Natural killer cell (primary cell): ENCODE measurements around the gene SLC29A1. TPM values are rescaled to one million over a fixed set of nuclear protein-coding genes. Genes with fewer than 3 reads are reported as not detected.

Source experiments
- ATAC-seq, 3 donors: fragments of 150-1000 bp in 2 of 3; fragments of 200-7000 bp in 1 of 3; cut with Tn5 transposase; 1 replicate in 1 of 3; 2 replicates in 2 of 3; pipeline ENCODE4 v1.10.0; 2021; ENCODE audit warnings: mild to moderate bottlenecking in 2 of 3, moderate library complexity in 2 of 3
- DNase-seq, 2 donors: peaks; one replicate each; pipeline versions ENCODE4 v3.0.0 to v3.0.0-alpha.2; 2013 to 2021; ENCODE audit warnings: mixed read lengths in 1 of 2
- H3K27ac ChIP-seq: one replicate; pipeline ENCODE4 v1.5.1; 2013; ENCODE audit warnings: mild to moderate bottlenecking, low read length
- H3K27me3 ChIP-seq: one replicate; pipeline ENCODE4 v1.6.1; 2013; ENCODE audit warnings: low read length; ENCODE audit not compliant: control insufficient read depth, insufficient read depth
- H3K36me3 ChIP-seq: one replicate; pipeline ENCODE4 v1.6.1; 2013; ENCODE audit warnings: low read length; ENCODE audit not compliant: control insufficient read depth, insufficient read depth
- H3K4me1 ChIP-seq: one replicate; pipeline ENCODE4 v1.6.1; 2013; ENCODE audit warnings: low read length; ENCODE audit not compliant: control insufficient read depth, insufficient read depth
- H3K4me3 ChIP-seq: one replicate; pipeline ENCODE4 v1.5.1; 2013; ENCODE audit warnings: low read length
- H3K9me3 ChIP-seq: one replicate; pipeline ENCODE4 v1.6.1; 2013; ENCODE audit warnings: low read length; ENCODE audit not compliant: control insufficient read depth, insufficient read depth
- H3K27ac Mint-ChIP-seq, 2 donors: one replicate each; pipeline ENCODE4 v1.8.0; 2022; ENCODE audit warnings: mild to moderate bottlenecking in 2 of 2, mixed read lengths in 2 of 2, moderate library complexity in 1 of 2
- H3K27me3 Mint-ChIP-seq, 2 donors: one replicate each; pipeline ENCODE4 v1.8.0; 2022; ENCODE audit warnings: low read depth in 2 of 2, mixed read lengths in 2 of 2
- H3K36me3 Mint-ChIP-seq: one replicate; pipeline ENCODE4 v1.8.0; 2022; ENCODE audit warnings: mixed read lengths
- H3K4me1 Mint-ChIP-seq, 2 donors: one replicate each; pipeline ENCODE4 v1.8.0; 2022; ENCODE audit warnings: mixed read lengths in 2 of 2
- H3K4me3 Mint-ChIP-seq: one replicate; pipeline ENCODE4 v1.8.0; 2022; ENCODE audit warnings: mild to moderate bottlenecking, moderate library complexity, mixed read lengths
- H3K9me3 Mint-ChIP-seq, 2 donors: one replicate each; pipeline ENCODE4 v1.8.0; 2022; ENCODE audit warnings: mixed read lengths in 2 of 2
- CTCF ChIP-seq: fragments of 200-600 bp; IDR thresholded peaks from one replicate; pipeline ENCODE4 v1.8.0; 2022; ENCODE audit warnings: antibody characterized with exemption
- WGBS: methylation state at CpG from one replicate; pipeline ENCODE4 v1.1.7; 2013; ENCODE audit warnings: missing lambda C conversion rate; ENCODE audit not compliant: insufficient coverage; 5-methylcytosine and 5-hydroxymethylcytosine counted together
- intact Hi-C: fragments of 100-400 bp; cut with micrococcal nuclease; formaldehyde crosslinking; loops from one replicate; pipeline ENCODE4 v1.14.2; 2022
- total RNA-seq, 4 donors: library from RNA; stranded (reverse); fragments of 120-200 nt in 1 of 4; gene quantifications; one replicate each; pipeline versions ENCODE4 v1.2.3 to v1.2.4, GENCODE V29; 2013 to 2022

Gene SLC29A1
- total RNA-seq, 3 donors from 2014 or later (not counting 1 experiment from before 2014, with no cell fraction given), result 2.2 to 5.5 (median 5.2) TPM

GRCh38 chr6:44271406-44271723 lies 48.0 kb downstream of the SLC29A1 start:
- Histone ChIP-seq H3K27ac (no peak overlapping the region), H3K4me3 (no peak overlapping the region), H3K9me3 (no peaks in the 10 kb centered on the region), H3K36me3 (no peaks in the 10 kb centered on the region), H3K4me1 (peaks cover 17% of the 10 kb centered on the region), H3K27me3 (peaks cover 40% of the 10 kb centered on the region)
- no peaks in the 10 kb centered on the region for H3K9me3 Mint-ChIP-seq
- peaks cover 0 to 25% of the 10 kb centered on the region in 2 donors for H3K4me1 Mint-ChIP-seq
- 89% methylated on average over 6 of the region's 6 CpGs for WGBS
- intact Hi-C loops, result no loop called here
- DNase-seq, result no peak
- ATAC-seq, result no peak
- H3K27ac Mint-ChIP-seq, result no peak overlapping the region
- peak overlapping the region; percentile 69 for H3K4me3 Mint-ChIP-seq
- H3K27me3 Mint-ChIP-seq, result peaks cover 45 to 47% of the 10 kb centered on the region in 2 donors
- no peak for TF ChIP-seq CTCF
- H3K36me3 Mint-ChIP-seq, result no peaks in the 10 kb centered on the region

GRCh38 chr6:44271914-44272313 lies 48.5 kb downstream of the SLC29A1 start:
- no peak overlapping the region for H3K27ac ChIP-seq
- no peaks in the 10 kb centered on the region for H3K36me3 Mint-ChIP-seq
- H3K4me1 Mint-ChIP-seq, result peaks cover 0 to 22% of the 10 kb centered on the region in 2 donors
- H3K9me3 Mint-ChIP-seq, result no peaks in the 10 kb centered on the region
- H3K4me1 ChIP-seq, result peaks cover 17% of the 10 kb centered on the region
- intact Hi-C loops, result no loop called here
- no peaks in the 10 kb centered on the region for H3K9me3 ChIP-seq
- H3K27ac Mint-ChIP-seq, result no peak overlapping the region
- H3K27me3 Mint-ChIP-seq, result peaks cover 49 to 51% of the 10 kb centered on the region in 2 donors
- DNase-seq, result no peak
- no peaks in the 10 kb centered on the region for H3K36me3 ChIP-seq
- 70% methylated on average over 2 of the region's 3 CpGs for WGBS
- H3K27me3 ChIP-seq, result peaks cover 43% of the 10 kb centered on the region
- peak overlapping the region; percentile 64 for H3K4me3 Mint-ChIP-seq
- ATAC-seq, result no peak
- no peak for TF ChIP-seq CTCF
- H3K4me3 ChIP-seq, result no peak overlapping the region

- Histone ChIP-seq H3K9me3 (no peaks in the 10 kb centered on the region), H3K4me3 (no peak overlapping the region), H3K27me3 (peaks cover 49% of the 10 kb centered on the region), H3K36me3 (no peaks in the 10 kb centered on the region), H3K27ac (no peak overlapping the region), H3K4me1 (peaks cover 17% of the 10 kb centered on the region)
- H3K4me1 Mint-ChIP-seq, result peaks cover 0 to 19% of the 10 kb centered on the region in 2 donors
- DNase-seq (no peak), ATAC-seq (no peak)
- H3K9me3 Mint-ChIP-seq, result no peaks in the 10 kb centered on the region
- intact Hi-C loops, result no loop called here
- peaks cover 54 to 57% of the 10 kb centered on the region in 2 donors for H3K27me3 Mint-ChIP-seq
- no peak overlapping the region for H3K4me3 Mint-ChIP-seq
- 88% methylated on average over 3 of the region's 3 CpGs for WGBS
- no peak overlapping the region for H3K27ac Mint-ChIP-seq
- no peak for TF ChIP-seq CTCF
- no peaks in the 10 kb centered on the region for H3K36me3 Mint-ChIP-seq
Observed at GRCh38 chr6:44272529-44272928, 49.1 kb downstream of the SLC29A1 start.

GRCh38 chr6:44272999-44273566 lies 49.7 kb downstream of the SLC29A1 start:
- DNase-seq (no peak), ATAC-seq (no peak)
- H3K27me3 Mint-ChIP-seq, result peaks cover 59 to 63% of the 10 kb centered on the region in 2 donors
- intact Hi-C loops, result no loop called here
- no peaks in the 10 kb centered on the region for H3K9me3 ChIP-seq
- no peaks in the 10 kb centered on the region for H3K36me3 Mint-ChIP-seq
- H3K27ac Mint-ChIP-seq, result no peak overlapping the region
- H3K27me3 ChIP-seq, result peaks cover 49% of the 10 kb centered on the region
- H3K4me3 Mint-ChIP-seq, result no peak overlapping the region
- 90% methylated on average over 22 of the region's 23 CpGs for WGBS
- H3K4me1 Mint-ChIP-seq, result peaks cover 0 to 19% of the 10 kb centered on the region in 2 donors
- H3K36me3 ChIP-seq, result no peaks in the 10 kb centered on the region
- no peak overlapping the region for H3K27ac ChIP-seq
- H3K4me3 ChIP-seq, result no peak overlapping the region
- no peaks in the 10 kb centered on the region for H3K9me3 Mint-ChIP-seq
- no peak for TF ChIP-seq CTCF
- H3K4me1 ChIP-seq, result peaks cover 17% of the 10 kb centered on the region
